Lung (tissue), 12 donors: ENCODE results near the gene NDUFS2. TPM values are rescaled to one million over a fixed set of nuclear protein-coding genes. Genes with fewer than 3 reads are reported as not detected.

Experiments used
- ATAC-seq: fragments of 200-7000 bp; cut with Tn5 transposase; one replicate; pipeline ENCODE4 v1.9.1; 2020; ENCODE audit warnings: moderate number of reproducible peaks; ENCODE audit not compliant: insufficient read depth, low FRiP score
- DNase-seq, 3 donors: peaks; one replicate each; pipeline ENCODE4 v3.0.0-alpha.2; 2013 to 2017
- H3K27ac ChIP-seq, 2 donors: one replicate each; pipeline ENCODE4 v1.5.1; 2013; ENCODE audit warnings: mild to moderate bottlenecking in 2 of 2, moderate library complexity in 2 of 2, control low read depth in 1 of 2, inconsistent platforms in 1 of 2, low read depth in 1 of 2, low read length in 1 of 2
- H3K27me3 ChIP-seq, 3 donors: one replicate each; pipeline ENCODE4 v1.5.1; 2013; ENCODE audit warnings: low read length in 2 of 3; ENCODE audit not compliant: control insufficient read depth in 3 of 3, insufficient read depth in 3 of 3
- H3K36me3 ChIP-seq, 4 donors: one replicate each; pipeline ENCODE4 v1.5.1; 2013; ENCODE audit warnings: low read length in 4 of 4, mild to moderate bottlenecking in 1 of 4, moderate library complexity in 1 of 4; ENCODE audit not compliant: control insufficient read depth in 4 of 4, insufficient read depth in 4 of 4
- H3K4me1 ChIP-seq, 5 donors: one replicate each; pipeline ENCODE4 v1.5.1; 2013; ENCODE audit warnings: low read length in 5 of 5, mild to moderate bottlenecking in 2 of 5, moderate library complexity in 1 of 5; ENCODE audit not compliant: control insufficient read depth in 5 of 5, insufficient read depth in 5 of 5
- H3K4me3 ChIP-seq: one replicate; pipeline ENCODE4 v1.5.1; 2013; ENCODE audit warnings: mild to moderate bottlenecking, control low read depth, moderate library complexity
- H3K9ac ChIP-seq, 2 donors: one replicate each; pipeline ENCODE4 v1.5.1; 2013; ENCODE audit warnings: low read length in 2 of 2, control low read depth in 1 of 2; ENCODE audit not compliant: insufficient read depth in 1 of 2
- H3K9me3 ChIP-seq, 4 donors: one replicate each; pipeline ENCODE4 v1.5.1; 2013; ENCODE audit warnings: low read length in 3 of 4, mild to moderate bottlenecking in 1 of 4, moderate library complexity in 1 of 4; ENCODE audit not compliant: control insufficient read depth in 4 of 4, insufficient read depth in 3 of 4
- WGBS, 2 donors: extraction: QIAGEN DNeasy Blood & Tissue Kit; methylation state at CpG; one replicate each; pipeline ENCODE4 v1.1.7; 2013; 5-methylcytosine and 5-hydroxymethylcytosine counted together
- polyA plus RNA-seq, 2 donors: library from polyadenylated mRNA; stranded (reverse); fragments of 200-250 nt; gene quantifications; one replicate each; pipeline ENCODE4 v1.2.1, GENCODE V29; 2013
- total RNA-seq, 2 donors: library from RNA; depleted of rRNA in 1 of 2; stranded (reverse); fragments of >200 nt in 1 of 2; gene quantifications; one replicate each; pipeline ENCODE4 v1.2.1, GENCODE V29; 2014 to 2021
- TF ChIP-seq, protein P1 (sequence below): IDR thresholded peaks from 2 replicates; pipeline ENCODE4 v1.5.1; 2012; ENCODE audit warnings: mild to moderate bottlenecking; ENCODE audit errors: control extremely low read depth, extremely low read depth
- donor health status: control.
- donor health status: control.
- donor health status: Bipolar disorder and iron deficiency.
- donor health status: healthy.
- donor health status: DM: yes; HTN: yes; CAD: no.

NDUFS2 gene
- total and polyA plus RNA-seq, 4 donors, result 40.2 to 104 (median 88.1) TPM

DNA sequence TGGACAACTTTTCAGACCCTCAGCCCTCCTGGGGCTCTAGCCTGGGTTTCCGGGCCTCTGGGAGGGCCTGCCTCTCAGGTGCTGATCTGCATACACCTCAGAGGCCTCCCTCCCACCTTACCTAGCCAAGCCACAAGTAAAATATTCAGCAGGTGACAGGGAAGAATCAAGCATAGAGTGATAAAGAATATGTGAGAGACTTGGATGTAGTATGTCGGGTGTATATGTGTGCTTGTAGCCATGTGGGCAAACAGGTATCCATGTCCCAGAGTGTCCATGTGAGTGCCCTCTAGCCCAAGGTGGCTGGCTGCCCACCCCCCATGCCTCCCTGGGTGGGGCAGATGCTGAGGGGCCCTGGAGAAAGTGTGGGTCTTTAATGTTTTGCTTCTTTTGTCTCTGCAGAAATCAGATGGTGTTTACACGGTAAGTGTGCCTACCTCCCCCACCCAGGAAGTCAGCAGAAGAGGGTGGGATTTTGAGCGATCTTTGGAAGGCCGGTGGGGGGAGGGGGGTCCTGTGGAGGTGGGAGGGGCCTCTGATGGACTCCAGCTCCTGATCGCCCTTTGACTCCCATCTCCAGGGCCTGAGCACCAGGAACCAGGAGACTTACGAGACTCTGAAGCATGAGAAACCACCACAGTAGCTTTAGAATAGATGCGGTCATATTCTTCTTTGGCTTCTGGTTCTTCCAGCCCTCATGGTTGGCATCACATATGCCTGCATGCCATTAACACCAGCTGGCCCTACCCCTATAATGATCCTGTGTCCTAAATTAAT, 16.3 kb downstream of the NDUFS2 start:
- Histone ChIP-seq H3K27me3 (no peaks in the 10 kb centered on the region), H3K4me3 (no peak overlapping the region), H3K9me3 (no peaks in the 10 kb centered on the region), H3K36me3 (peaks cover 4 to 8% (median 5%) of the 10 kb centered on the region in 4 donors), H3K9ac (no peak overlapping the region), H3K27ac (no peak overlapping the region), H3K4me1 (peaks cover 0 to 3% (median 0%) of the 10 kb centered on the region in 5 donors)
- TF ChIP-seq, protein P1, sequence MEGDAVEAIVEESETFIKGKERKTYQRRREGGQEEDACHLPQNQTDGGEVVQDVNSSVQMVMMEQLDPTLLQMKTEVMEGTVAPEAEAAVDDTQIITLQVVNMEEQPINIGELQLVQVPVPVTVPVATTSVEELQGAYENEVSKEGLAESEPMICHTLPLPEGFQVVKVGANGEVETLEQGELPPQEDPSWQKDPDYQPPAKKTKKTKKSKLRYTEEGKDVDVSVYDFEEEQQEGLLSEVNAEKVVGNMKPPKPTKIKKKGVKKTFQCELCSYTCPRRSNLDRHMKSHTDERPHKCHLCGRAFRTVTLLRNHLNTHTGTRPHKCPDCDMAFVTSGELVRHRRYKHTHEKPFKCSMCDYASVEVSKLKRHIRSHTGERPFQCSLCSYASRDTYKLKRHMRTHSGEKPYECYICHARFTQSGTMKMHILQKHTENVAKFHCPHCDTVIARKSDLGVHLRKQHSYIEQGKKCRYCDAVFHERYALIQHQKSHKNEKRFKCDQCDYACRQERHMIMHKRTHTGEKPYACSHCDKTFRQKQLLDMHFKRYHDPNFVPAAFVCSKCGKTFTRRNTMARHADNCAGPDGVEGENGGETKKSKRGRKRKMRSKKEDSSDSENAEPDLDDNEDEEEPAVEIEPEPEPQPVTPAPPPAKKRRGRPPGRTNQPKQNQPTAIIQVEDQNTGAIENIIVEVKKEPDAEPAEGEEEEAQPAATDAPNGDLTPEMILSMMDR, result no peak
- WGBS, 2 donors, result 70 to 86% methylated on average over 8 of the region's 8 CpGs
- DNase-seq, result no peak
- ATAC-seq, result no peak

DNA sequence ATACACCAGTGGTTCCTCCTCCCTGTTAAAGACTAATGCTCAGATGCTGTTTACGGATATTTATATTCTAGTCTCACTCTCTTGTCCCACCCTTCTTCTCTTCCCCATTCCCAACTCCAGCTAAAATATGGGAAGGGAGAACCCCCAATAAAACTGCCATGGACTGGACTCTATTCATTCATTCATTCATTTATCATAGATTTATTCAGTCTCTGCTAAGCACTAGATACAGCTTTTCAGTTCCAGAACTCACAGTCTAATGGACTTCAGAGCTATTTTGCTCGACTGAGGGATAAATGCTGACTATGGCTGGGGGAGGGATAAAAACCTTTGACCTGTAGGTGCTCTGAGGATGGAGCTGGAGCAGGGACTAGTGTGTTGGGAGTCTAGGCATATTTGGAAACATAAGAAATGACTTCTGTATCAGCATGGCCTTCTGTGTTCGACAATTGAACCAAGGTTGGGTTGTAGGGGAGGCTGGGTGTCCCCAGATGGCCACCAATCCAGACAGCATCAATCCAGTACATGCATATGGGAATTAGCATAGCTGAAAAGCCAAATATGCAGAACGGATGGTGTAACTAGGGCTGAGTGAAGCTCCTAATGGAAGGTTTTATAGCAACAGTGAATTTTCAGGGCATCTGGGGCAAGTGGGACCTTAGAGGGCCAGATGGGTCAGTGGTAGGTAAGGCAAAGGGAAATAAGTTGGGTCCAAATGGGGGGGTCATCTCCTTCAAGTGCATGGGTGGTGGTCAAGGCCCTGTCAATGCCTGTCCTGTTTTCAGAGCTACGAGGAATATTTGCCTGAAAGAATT, 17.1 kb downstream of the NDUFS2 start:
- no peak overlapping the region for H3K4me3 ChIP-seq
- peaks cover 0 to 2% (median under 1%) of the 10 kb centered on the region in 4 donors for H3K36me3 ChIP-seq
- H3K9ac ChIP-seq, result no peak overlapping the region
- TF ChIP-seq, protein P1, result no peak
- no peaks in the 10 kb centered on the region for H3K9me3 ChIP-seq
- no peak for DNase-seq
- no peaks in the 10 kb centered on the region for H3K27me3 ChIP-seq
- ATAC-seq, result no peak
- peaks cover 0 to 3% (median 0%) of the 10 kb centered on the region in 5 donors for H3K4me1 ChIP-seq
- no peak overlapping the region for H3K27ac ChIP-seq
- 88 to 92% methylated on average over 5 of the region's 5 CpGs for WGBS, 2 donors

DNA sequence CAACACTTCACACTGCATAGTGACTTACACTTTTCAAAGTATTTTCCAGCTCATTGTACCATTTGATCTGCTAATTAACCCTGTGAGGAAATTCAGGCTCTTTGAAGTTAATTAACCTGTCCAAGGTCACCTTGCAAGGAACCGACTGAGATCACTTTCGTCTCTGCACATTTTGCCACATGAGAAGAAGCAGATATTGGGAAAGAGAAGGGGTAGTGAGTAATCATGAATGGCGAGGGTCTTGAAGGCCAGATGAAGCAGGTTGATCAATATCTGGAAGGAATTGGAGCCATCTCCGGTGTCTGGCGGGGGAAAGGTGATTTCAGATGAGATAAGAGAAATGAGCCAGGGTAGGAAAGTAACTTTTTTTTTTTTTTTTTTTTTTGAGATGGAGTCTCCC, 17.8 kb downstream of the NDUFS2 start:
- H3K9me3 ChIP-seq, result no peaks in the 10 kb centered on the region
- DNase-seq (no peak), ATAC-seq (no peak)
- H3K27ac ChIP-seq, result no peak overlapping the region
- H3K36me3 ChIP-seq, result no peaks in the 10 kb centered on the region
- no peaks in the 10 kb centered on the region for H3K27me3 ChIP-seq
- H3K4me1 ChIP-seq, result peaks cover 0 to 3% (median 0%) of the 10 kb centered on the region in 5 donors
- WGBS, 2 donors, result 84 to 86% methylated on average over 5 of the region's 5 CpGs
- no peak overlapping the region for H3K9ac ChIP-seq
- TF ChIP-seq, protein P1, result no peak
- H3K4me3 ChIP-seq, result no peak overlapping the region
